ENCODE results near the gene SCARF1.

The SCARF1 gene

DNA sequence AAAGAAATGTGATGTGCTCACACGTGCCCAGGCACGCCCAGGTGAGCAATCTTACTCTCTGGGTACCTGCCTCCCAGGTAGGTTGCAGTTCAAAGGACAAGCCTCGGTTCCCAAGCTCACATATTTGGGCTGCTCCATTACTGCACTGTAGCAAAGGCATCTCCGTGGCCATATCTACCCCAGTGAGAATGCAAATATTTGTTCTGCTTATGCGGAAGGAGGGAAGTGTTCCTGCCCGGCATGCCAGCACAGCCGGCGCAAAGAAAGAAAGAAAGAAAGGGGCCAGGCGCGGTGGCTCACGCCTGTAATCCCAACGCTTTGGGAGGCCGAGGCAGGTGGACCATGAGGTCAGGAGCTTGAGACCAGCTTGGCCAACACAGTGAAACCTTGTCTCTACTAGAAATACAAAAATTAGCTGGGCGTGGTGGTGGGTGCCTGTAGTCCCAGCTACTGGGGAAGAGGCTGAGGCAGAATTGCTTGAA lies 47.6 kb downstream of the SCARF1 start:
- FAIRE-seq = no peak

- FAIRE-seq = no peak
Observed at GRCh38 chr17:1593630-1593931, 52.0 kb downstream of the SCARF1 start.

- no peak for FAIRE-seq
Observed at GRCh38 chr17:1592751-1593629, 52.5 kb downstream of the SCARF1 start.

- FAIRE-seq = no peak
Observed at GRCh38 chr17:1591474-1592090, 54.0 kb downstream of the SCARF1 start.

DNA sequence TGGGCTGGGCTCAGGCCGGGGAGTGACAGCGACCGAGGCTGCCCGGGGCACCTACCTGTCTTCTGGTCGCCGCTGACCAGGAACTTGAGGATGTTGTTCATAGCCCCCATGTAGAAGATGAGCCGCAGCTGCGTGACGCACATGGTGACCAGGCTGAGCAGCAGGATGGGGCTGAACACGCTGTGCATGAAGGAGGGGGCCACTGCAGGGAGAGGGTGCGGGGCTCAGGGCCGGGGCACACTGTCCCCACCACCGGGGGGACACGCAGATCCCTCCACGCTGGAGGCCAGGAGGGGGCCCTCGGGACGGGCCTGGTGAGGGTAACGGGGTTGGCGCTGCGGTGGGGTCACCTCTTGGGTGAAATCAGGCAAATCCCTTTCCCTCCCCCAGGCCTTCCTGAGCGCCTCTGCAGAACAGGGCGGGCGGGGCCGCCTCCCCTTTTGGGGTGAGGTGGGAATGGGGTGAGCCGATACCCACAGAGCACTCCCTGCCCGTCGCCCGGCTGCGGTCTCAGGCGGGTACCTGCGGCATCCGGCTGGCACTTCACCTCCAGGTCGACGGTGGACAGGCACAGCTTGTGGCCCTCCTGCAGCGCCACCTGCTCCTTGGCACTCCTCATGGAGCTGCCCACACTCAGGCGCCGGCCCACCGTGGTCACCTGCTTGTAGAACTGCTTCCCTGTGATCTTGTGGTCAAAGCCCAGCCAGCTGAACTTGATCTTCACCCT lies 54.6 kb downstream of the SCARF1 start:
- no peak for FAIRE-seq

DNA sequence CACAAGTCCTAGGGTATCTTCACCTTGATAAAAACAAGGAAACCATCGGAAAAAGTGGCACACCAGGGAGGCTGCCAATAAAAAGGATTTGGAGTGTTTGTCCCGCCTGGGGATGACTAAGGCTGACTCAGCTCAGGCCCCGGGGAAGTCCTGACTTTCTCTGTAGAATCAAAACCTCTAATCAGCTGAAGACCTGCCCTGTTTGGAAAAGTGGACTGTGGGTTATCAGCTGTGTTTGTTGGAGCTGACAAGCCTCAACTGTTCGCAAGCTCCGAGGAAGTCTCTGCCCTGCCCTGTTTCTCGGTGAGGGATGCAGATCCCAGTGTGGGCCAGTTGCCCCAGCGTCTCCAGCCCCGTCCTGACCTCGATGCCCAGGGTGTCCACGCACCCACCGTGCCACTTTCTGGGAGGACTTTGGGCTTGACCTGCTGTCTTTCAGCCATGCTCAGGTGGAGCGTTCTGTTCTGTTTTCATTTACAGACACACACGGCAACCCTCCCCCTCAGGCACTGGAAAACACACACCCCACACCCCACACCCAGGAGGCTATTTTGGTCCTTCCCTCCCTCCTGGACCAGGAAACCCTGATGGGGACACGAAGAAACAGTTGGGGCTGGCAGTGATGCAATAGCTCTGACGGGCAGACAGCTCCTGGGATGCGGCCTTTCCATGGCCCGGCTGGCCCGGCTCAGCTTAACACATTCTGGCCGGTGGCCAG lies 55.3 kb downstream of the SCARF1 start:
- no peak for FAIRE-seq

DNA sequence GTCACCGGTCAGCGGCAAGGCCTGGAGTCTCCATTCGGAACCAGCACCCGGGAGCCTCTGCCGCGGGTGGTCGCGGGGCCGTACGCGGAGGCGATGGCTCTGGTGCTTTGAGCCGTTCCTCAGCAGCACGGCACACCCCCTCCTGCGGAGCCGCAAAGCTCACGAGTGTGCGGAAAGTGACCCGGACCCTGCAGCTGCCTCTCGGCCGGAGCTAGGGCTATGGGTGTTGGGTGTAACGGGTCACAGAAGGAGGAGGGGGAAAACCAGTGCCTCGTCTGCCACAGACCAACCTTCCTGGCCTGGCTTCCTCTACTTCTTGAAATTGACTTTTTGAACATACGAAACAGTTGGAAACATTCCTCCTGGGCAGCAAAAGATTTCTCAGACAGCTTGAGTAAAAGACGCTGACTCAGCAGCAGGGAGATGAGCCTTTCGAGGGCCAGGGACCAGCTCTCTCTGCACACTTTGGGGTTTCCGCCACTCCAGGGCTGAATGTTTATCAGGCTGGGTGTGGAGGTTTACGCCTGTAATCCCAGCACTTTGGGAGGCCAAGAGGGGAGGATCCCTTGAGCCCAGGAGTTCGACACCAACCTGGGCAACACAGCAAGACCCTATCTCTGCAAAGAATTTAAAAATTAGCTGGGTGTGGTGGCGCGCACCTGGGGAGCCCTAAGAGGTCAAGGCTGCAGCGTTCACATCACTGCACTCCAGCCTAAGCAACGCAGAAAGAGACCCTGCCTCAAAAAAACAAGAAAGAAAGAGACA lies 56.5 kb downstream of the SCARF1 start:
- no peak for FAIRE-seq

- no peak for FAIRE-seq
Observed at GRCh38 chr17:1584167-1584566, 61.4 kb downstream of the SCARF1 start.

All from A204.1 (cell line).